COR-L47 (cell line): ENCODE measurements around the gene DLGAP4.

Experiments used
- DNase-seq: peaks from one replicate; lab custom pipeline; 2025; lab: John Stamatoyannopoulos, UW

The DLGAP4 gene

GRCh38 chr20:36305602-36306551, at the start of gene DLGAP4:
TSS of gene DLGAP4 (plus strand) at chr20:36306339. CDS start at chr20:36431718, 125,379 bp downstream.
- no peak for DNase-seq

- no peak for DNase-seq
These were observed 46.7 kb upstream of the DLGAP4 start for GRCh38 chr20:36259177-36260061.

- no peak for DNase-seq
These were observed 45.8 kb upstream of the DLGAP4 start for GRCh38 chr20:36260316-36260715.

GRCh38 chr20:36261389-36262105, 44.6 kb upstream of the DLGAP4 start:
- DNase-seq = no peak

- no peak for DNase-seq
These were observed 43.7 kb upstream of the DLGAP4 start for GRCh38 chr20:36262440-36262839.

- no peak for DNase-seq
These were observed 41.5 kb upstream of the DLGAP4 start for GRCh38 chr20:36264426-36265246.

- no peak for DNase-seq
These were observed 40.0 kb upstream of the DLGAP4 start for GRCh38 chr20:36266189-36266588.

- no peak for DNase-seq
These were observed 38.3 kb upstream of the DLGAP4 start for GRCh38 chr20:36267605-36268381.

- no peak for DNase-seq
These were observed 37.4 kb upstream of the DLGAP4 start for GRCh38 chr20:36268440-36269342.

- DNase-seq = no peak
These were observed 36.6 kb upstream of the DLGAP4 start for GRCh38 chr20:36269507-36269906.

- no peak for DNase-seq
These were observed 35.1 kb upstream of the DLGAP4 start for GRCh38 chr20:36270744-36271638.

- no peak for DNase-seq
These were observed 34.2 kb upstream of the DLGAP4 start for GRCh38 chr20:36271639-36272546.

GRCh38 chr20:36272547-36273220, 33.5 kb upstream of the DLGAP4 start:
- no peak for DNase-seq

GRCh38 chr20:36273414-36274180, 32.5 kb upstream of the DLGAP4 start:
- no peak for DNase-seq

GRCh38 chr20:36274181-36274841, 31.8 kb upstream of the DLGAP4 start:
- no peak for DNase-seq
